HG03558 (cell line): ENCODE data around the gene HSP90AB1.
A peak's percentile ranks its signal among the peaks of the same experiment; 100 is the strongest.

Experiments
- ATAC-seq: cut with Tn5 transposase; IDR thresholded peaks from one replicate; pipeline ENCODE4 v1.9.1; 2021; ENCODE audit warnings: moderate number of reproducible peaks; ENCODE audit not compliant: unreplicated experiment; ENCODE audit errors: extremely low read depth

Gene HSP90AB1

DNA sequence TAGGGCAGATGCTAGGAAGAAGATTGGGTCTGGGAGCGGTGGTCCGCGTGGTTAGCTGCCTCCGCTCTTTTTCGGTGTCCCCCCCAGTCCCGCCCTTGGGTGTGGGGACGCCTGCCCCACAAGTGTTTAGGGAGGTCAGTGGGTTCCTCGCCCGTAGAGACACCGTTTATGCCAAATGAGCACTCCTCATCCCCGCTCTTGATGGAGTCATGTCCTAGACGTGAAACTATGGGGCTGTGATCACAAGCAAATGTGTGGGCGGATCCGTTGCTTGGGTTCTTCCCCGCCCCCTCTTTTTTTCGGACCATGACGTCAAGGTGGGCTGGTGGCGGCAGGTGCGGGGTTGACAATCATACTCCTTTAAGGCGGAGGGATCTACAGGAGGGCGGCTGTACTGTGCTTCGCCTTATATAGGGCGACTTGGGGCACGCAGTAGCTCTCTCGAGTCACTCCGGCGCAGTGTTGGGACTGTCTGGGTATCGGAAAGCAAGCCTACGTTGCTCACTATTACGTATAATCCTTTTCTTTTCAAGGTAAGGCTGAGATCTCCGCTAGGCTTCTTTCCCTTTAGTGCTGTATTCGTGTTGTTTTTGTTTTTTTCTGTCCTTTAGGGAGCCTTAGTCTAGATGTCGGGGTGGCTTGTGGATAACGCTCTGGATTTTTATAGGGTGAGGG, at the start of gene HSP90AB1:
Gene HSP90AB1 (plus strand): TSS at position 439 of the 675 bp plus-strand sequence. CDS start 1,529 bp downstream, outside the sequence.
- ATAC-seq: peak; percentile 29

DNA sequence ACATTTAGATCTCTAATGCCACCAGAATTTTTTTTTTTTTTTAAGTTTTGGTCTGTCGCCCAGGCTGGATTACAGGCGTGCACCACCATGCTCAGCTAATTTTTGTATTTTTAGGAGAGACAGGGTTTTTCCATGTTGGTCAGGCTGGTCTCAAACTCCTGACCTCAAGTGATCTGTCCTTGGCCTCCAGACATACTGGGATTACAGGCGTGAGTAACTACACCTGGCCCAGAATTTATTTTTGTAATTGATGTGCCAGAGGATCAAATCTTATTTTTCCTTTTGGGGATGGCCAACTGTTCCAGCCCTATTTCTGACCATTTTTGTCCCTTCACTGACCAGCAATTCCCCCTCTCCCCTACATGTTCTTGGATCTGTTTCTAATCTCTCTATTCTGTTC, 48.2 kb upstream of the HSP90AB1 start:
- no peak for ATAC-seq

DNA sequence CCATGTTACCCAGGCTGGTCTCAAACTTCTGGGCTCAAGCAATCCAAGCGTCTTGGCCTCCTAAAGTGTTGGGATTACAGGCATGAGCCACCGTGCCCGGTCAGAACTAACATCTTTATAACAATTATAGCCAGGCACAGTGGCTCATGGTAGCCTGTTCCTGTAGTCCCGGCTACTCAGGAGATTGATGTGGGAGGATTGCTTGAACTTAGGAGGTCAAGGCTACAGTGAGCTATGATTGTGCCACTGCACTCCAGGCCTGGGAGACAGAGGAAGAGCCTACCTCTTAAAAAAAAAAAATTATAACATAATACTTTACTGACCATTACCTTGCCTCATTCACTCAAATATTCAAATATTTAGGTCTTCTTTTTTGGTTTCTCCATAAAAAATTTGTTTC, 47.0 kb upstream of the HSP90AB1 start:
- ATAC-seq: no peak

DNA sequence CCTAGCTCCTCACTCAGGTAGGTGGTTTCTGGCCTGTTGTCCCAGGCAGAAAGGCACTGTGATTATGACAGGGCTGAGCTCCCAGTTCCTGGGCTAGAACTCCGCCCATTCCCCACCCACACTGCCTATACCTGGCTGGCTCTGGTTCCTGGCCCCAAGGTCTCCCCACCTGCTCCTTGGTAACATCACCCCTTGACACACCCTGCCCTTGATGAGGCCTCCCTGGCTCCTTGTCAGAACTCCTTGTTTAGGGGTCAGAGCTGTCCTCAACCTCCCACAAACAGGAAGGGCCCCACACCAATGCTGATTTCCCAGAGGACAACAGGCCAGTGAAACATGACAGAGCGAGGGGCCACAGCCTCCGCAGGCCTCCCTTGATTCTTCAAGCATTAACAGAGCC, 45.7 kb upstream of the HSP90AB1 start:
- ATAC-seq: no peak

DNA sequence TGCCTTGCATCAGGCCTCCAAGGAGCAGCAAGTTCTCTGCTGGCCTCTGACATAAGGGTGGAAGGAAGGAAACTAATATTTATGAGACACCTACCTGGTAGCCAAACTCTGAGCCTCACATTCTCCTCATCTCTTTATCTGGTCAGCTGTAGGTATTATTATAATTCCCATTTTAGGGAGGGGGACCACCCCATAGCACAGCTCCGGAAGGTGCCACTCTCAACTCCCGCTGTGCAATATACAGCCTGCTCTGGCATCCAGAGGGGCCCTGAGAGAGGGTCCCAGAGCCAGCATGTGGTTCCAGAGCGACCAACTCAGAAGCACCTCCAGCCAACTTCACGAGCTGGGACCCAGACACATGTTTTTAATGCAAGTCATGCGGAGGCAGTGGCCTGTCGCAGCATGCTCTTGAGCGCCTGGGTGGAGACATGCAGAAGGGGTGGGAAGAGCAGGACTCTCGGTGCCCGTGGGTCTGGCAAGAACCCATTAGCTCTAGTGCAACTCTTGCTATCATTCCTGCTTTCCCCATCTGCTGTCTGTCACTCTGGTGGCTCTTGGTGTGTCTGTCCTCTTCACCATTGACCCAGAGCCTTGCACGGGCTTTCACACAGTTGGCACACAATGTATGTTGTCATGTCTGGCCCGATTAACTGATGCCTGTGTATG, 45.1 kb upstream of the HSP90AB1 start:
- no peak for ATAC-seq

DNA sequence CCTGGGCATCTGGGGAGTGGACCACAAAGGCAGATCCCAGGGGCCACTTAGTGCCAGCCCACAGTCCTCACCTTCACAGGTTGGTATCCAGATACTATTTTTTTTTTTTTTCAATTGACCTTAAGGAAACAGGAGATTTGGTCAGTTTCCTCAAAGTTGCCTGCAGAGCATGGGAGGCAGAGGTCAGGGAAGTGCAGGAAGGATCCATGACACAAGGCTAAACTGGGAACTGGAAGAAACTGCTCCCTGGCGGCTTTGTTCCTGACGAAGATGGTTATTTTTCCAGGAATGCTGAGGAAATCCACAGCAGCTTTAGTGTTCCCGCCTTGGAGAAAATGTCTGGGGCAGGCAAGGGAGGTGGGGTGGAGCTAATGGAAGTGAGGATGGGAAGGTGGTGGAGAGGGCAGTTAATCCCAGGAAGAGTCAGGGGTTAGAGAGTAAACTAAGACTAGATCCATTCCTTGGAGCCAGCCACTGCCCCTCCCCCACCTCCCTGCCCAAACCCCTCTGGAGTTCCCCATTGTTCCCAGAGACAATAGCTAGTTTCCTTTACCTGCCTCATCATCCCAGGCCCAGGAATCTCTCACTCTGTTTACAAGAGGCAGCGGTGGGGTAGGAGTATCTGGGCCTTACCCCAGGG, 44.4 kb upstream of the HSP90AB1 start:
- ATAC-seq: no peak

DNA sequence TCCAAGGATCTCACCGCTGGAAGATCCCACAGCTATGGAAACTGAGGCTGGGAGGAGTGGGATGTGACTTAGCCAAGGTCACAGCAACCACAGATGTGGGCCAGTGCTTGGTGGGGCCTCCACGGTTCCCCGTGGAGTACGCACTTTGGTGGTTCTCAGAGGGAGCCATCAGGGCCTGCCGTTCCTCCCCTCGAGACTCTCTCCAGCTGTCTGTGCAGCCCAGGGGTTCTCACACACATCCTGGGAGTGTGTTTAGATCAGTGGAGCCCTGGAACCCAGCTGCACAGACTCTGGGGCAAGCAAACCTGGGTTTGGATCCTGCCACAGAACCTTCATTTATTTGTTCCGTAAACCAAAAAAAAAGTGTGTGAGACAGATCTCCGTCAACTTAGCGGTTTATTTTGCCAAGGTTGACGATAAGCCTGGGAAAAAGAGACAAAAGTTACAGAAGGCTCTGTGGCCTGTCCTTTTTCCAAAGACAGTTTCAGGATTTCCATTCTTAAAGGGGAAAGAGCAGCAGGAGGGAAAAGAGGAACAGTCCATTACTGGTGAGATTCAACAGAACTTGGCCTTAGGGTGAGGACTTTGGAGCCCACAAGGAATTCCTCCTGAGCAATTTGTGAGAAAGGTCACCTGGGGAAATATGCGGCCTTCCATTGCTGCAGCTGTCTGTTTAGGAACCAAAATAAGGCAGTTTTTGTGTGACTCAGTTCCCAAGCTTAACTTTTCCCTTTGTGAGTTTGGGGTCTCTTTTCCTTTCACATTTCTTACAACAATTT, 43.7 kb upstream of the HSP90AB1 start:
- ATAC-seq: no peak

DNA sequence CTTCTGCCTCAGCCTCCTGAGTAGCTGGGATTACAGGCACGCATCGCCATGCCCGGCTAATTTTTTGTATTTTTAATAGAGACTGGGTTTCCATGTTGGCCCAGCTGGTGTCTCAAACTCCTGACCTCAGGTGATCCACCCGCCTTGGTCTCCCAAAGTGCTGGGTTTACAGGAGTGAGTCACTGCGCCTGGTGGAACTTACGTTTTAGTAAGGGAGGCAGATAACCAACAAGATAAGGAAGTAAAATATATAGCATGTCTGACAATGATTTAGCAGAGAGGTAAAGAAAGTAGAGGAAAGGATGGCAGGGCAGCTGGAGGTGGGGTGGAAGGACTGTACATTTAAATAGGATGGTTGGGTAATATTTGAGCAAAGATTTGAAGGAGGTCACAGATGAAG, 42.9 kb upstream of the HSP90AB1 start:
- no peak for ATAC-seq

DNA sequence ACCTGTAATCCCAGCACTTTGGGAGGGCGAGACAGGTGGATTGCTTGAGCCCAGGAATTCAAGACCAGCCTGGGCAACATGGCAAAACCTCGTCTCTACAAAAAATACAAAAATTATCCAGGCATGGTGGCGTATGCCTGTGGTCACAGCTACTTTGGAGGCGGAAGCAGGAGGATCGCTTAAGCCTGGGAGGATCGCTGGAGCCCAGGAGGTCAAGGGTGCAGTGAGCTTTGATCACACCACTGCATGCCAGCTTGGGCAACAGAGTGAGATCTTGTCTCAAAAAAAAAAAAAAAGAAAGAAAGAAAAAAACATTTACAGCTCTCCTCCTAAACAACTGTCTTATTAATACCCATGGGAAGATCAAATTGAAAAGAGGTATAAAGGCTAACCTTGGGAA, 38.9 kb upstream of the HSP90AB1 start:
- ATAC-seq: no peak

DNA sequence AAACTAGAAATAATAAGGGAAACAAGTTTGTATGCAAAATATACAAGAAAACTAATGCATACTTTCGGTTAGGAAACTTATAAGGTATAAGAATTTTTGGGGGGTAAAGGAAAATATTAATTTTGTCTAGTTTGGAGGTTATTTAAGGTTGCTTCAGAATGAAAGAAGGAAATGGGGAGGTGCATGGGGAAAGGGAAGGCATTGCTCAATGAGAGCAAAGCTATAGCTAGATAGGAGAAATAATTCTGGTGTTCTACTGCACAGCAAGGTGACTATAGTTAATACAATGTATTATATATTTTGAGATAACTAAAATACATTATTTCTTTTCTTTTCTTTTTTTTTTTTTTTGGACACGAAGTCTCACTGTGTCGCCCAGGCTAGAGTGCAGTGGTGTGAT, 35.6 kb upstream of the HSP90AB1 start:
- ATAC-seq: no peak

DNA sequence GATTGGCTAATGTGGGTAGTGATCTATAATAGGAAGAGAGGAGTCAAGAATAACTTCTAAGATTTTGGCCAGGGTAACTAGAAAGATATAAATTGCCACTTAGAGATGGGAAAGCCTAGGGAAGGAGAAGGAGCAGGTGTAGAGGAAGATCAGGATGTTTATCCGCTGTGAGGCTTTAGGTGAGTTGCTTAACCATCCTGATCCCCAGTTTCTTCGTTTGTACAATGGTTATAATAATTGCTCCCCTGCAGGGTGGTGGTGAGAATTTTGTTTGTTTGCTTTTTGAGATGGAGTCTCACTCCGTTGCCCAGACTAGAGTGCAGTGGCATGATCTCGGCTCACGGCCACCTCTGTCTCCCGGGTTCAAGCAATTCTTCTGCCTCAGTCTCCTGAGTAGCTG, 32.6 kb upstream of the HSP90AB1 start:
- ATAC-seq: no peak

DNA sequence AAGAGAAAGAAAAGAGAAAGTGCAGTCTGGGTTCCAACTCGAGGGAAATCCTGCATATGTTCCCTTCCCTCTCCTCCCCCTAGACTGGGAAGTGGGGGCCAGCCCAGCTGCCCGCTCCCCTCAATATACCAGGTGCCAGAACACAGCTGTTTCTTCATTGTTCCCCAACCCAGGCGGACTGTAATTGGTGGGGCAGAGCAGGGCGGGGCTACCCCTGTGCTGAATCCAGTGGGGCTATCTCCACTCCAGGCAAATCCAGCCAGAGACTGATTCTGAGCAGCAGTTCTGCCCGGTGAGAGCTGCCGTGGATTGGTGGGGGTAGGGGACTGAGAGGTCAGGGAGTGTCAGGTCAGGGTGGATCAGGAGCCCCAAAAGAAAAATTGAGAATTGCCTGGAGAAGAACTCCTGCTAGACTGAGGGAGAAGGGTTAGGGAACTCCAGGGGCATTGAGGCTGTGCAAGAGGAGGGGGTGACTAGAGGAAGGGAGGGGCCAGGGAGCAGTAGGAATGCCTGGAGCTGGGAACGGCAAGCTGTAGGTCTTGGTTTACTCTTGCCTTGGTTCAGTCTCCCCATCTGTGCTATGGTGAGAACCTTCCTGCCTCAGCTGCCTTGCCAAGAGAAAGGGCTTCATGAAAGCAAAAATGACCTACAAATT, 30.1 kb upstream of the HSP90AB1 start, which contains the start of gene MYMX:
Gene MYMX (plus strand): TSS at position 250 of the 655 bp plus-strand sequence. CDS start 546 bp downstream, outside the sequence.
- ATAC-seq: no peak

DNA sequence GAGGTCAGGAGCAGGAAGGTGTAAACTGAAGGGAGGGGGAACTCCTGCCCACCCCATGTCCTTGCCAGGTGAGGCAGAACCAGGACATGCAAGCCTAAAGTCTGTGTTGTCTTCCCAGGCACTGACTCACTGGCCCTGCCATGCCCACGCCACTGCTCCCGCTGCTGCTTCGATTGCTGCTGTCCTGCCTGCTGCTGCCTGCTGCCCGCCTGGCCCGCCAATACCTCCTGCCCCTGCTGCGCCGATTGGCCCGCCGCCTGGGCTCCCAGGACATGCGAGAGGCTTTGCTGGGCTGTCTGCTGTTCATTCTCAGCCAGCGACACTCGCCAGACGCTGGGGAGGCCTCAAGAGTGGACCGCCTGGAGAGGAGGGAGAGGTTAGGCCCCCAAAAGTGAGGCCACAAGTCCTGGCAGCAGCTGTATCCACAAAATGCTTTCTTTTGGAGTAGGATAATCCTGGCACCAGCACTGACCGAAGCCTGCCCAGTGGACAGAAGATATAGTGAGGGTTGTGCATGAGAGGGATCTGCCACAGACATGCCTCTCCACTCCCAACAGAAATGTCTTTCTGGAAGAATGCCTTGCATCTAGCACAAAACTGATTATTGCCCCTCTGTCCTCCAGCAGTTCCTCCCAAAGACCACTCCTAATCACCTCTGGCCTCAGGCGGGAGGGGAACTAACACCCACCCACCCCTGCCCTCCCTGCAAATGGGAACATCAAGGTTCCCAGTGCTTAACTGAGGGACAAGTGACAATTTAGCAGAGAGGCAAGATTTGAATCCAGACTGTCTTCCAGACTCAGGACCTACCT, 29.4 kb upstream of the HSP90AB1 start:
- ATAC-seq: no peak

DNA sequence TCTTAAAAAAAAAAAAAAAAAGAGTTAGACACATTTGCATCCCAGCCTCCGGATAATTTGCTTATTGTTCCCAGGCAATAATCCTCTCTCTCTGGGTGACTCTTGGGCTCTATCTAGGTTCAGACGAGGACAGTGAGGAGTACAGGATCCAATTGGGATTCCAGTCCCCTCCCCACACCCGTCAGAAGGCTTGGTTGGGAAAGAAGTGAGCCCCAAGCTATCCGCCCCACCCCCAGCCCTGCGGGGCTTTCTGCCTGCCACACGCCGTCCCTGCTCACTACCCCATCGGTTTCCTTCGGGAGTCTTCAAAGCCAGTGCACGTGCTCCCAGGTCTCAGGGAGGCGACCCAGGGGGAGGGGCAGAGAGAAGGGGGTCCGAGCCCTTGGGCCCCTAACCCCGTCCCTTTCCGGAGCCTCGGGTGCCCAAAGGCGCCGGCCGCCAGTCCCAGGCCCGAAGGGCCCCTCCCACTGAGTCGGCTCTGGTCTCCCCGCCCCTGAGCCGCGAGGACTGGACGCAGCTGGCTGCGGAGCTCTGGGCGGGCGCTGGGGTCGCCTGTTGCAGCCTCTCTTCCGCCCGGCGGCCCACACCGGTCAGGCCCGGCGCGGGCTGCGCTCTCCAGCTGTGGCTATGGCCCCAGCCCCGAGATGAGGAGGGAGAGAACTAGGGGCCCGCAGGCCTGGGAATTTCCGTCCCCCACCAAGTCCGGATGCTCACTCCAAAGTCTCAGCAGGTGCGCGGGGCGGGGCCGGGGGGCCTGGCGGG, 27.7 kb upstream of the HSP90AB1 start:
- no peak for ATAC-seq

DNA sequence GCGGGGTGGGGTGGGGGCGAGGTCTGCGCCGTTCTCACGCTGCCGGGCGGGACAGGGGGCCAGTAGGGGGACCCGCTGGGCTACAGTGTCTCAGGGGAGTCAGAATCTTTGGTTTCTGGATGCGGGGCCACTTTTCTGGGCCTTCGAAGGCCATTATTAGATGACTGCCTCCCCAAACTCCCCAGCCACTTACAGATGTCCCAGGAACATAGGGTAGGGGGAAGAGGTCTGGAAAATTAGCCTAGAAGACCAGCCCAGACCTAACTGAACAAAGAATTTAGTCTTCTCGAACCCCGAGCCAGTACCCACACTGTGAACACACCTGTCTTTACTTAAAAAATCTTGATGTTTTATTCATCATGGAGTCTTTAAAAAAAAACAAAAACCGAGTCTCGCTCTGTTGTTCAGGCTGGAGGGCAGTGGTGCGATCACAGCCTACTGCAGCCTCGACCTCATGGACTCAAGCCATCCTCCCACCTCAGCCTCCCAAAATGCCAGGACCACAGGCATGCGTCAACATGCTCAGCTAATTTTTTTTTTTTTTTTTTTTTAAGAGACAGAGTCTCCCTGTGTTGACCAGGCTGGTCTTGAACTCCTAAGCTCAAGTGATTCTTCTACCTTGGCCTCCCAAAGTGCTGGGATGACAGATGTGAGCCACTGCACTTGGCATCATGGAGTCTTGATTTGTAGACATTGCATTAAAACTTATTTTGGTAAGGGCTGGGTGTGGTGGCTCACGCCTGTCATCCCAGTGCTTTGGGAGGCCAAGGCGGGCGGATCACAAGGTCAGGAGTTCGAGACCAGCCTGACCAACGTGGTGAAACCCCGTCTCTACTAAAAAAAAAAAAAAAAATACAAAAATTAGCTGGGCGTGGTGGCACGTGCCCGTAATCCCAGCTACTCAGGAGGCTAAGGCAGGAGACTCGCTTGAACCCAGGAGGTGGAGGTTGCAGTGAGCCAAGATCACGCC, 26.8 kb upstream of the HSP90AB1 start:
- ATAC-seq: no peak

DNA sequence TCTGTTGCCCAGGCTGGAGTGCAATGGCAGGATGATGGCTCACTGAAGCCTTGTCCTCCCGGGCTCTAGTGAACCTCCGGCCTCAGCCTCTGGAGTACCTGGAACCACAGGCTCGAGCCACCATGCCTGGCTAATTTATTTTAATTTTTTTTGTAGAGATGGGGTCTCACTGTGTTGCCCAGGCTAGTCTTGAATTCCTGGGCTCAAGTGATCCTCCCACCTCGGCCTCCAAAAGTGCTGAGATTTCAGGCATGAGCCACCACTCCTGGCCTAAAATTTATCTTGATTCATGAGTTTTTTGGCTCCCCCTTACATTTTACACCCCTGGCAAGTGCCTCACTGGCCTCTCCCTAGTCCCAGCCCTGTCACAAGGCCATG, 26.0 kb upstream of the HSP90AB1 start:
- ATAC-seq: no peak

DNA sequence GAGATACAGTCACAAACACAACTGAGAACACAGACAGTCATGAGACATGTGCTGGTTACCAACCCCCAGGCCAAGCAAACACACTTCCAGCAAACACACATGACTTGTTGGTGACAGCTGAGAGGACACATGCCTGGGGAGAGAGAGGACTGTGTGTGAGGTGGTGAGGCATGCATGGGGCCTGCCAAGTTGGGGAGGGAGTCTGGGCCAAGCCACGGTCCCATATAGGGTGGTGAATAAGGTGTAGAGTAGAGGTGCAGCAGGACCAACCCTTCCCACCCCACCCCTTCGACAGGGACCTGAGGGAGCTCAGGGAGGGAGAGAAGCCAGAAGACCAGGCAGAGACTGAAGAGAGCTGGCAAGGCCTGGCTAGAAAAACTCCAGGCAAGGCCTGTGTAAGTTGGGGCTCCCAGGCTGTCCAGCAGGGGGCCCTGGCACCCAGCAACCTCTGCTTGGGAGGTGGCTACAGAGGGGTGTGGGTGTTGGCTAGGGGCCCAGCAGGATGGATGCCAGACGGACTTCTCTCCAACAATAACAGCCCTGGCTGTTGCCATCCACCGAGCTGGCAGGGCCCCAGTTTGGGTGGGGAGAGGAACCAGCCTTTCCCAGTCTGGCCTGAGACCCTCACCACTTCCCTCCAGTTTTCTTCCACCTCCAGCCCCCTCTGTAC, 25.5 kb upstream of the HSP90AB1 start:
- no peak for ATAC-seq
